H1 (cell line): ENCODE results near the gene MTFR2. TPM values are rescaled to one million over a fixed set of nuclear protein-coding genes. Genes with fewer than 3 reads are reported as not detected.

Experiments
- CTCF ChIA-PET: fragments of 300-600 bp; sonication (Branson Sonifier 250); formaldehyde crosslinking; loops from one replicate; lab custom pipeline; 2021; ENCODE audit not compliant: partially characterized antibody; lab: Charles Lee
- POLR2A ChIA-PET: fragments of 300-600 bp; sonication (Branson Sonifier 250); formaldehyde crosslinking; loops from one replicate; lab custom pipeline; 2021; ENCODE audit warnings: inconsistent platforms; ENCODE audit not compliant: partially characterized antibody; lab: Charles Lee
- DNase-seq, 2 experiments: peaks; one replicate each; pipeline versions ENCODE4 v3.0.0 to v3.0.0-alpha.2; 2010 to 2022; ENCODE audit warnings: low spot score in 2 of 2, low read depth in 1 of 2, mixed read lengths in 1 of 2
- FAIRE-seq: peaks from 2 replicates; lab custom pipeline; 2011; peaks lifted over from hg19 to GRCh38; lab: Jason Lieb, UNC
- H2AFZ ChIP-seq: 2 replicates; pipeline ENCODE4 v1.8.1; 2012; ENCODE audit warnings: low read length, inconsistent platforms
- H2AK5ac ChIP-seq: 2 replicates; pipeline ENCODE4 v1.6.1; 2013; ENCODE audit warnings: low read depth, low read length
- H2BK120ac ChIP-seq: replicated peaks from 2 replicates; pipeline ENCODE3; 2013; ENCODE audit warnings: low read depth, low read length, inconsistent platforms
- H2BK12ac ChIP-seq: 2 replicates; pipeline ENCODE4 v1.6.1; 2013; ENCODE audit warnings: low read depth, low read length
- H2BK15ac ChIP-seq: 2 replicates; pipeline ENCODE4 v1.6.1; 2013; ENCODE audit warnings: low read length
- H2BK20ac ChIP-seq: 2 replicates; pipeline ENCODE4 v1.6.1; 2013; ENCODE audit warnings: low read length
- H2BK5ac ChIP-seq: 2 replicates; pipeline ENCODE4 v1.6.1; 2013; ENCODE audit warnings: low read depth, low read length
- H3K14ac ChIP-seq: 2 replicates; pipeline ENCODE4 v1.6.1; 2013; ENCODE audit warnings: inconsistent platforms; ENCODE audit not compliant: insufficient read length
- H3K18ac ChIP-seq: 2 replicates; pipeline ENCODE4 v1.6.1; 2013; ENCODE audit warnings: low read length; ENCODE audit errors: extremely low read depth
- H3K23ac ChIP-seq: 2 replicates; pipeline ENCODE4 v1.6.1; 2013; ENCODE audit warnings: inconsistent platforms; ENCODE audit not compliant: insufficient read length
- H3K23me2 ChIP-seq: 2 replicates; pipeline ENCODE4 v1.6.1; 2013; ENCODE audit warnings: low read depth, low read length
- H3K27ac ChIP-seq: 2 replicates; pipeline ENCODE4 v1.6.1; 2011; ENCODE audit warnings: low read depth, low read length, inconsistent platforms
- H3K27me3 ChIP-seq, 4 experiments: replicated peaks in 1 of 4; 1 replicate in 1 of 4; 2 replicates in 3 of 4; pipeline versions ENCODE4 v1.6.1 to v1.8.1; 2011 to 2013; ENCODE audit warnings: low read length in 3 of 4, mild to moderate bottlenecking in 3 of 4, inconsistent platforms in 2 of 4, mixed read lengths in 2 of 4, moderate library complexity in 1 of 4; ENCODE audit not compliant: control insufficient read depth in 3 of 4, insufficient read depth in 3 of 4; ENCODE audit errors: extremely low read depth in 1 of 4
- H3K36me3 ChIP-seq, 4 experiments: 2 replicates each; pipeline versions ENCODE4 v1.6.1 to v1.8.1; 2011 to 2013; ENCODE audit warnings: mild to moderate bottlenecking in 4 of 4, low read length in 3 of 4, moderate library complexity in 2 of 4, control low read depth in 1 of 4, inconsistent platforms in 1 of 4; ENCODE audit not compliant: insufficient read depth in 4 of 4, control insufficient read depth in 2 of 4
- H3K4ac ChIP-seq: replicated peaks from 2 replicates; pipeline ENCODE3; 2013; ENCODE audit warnings: low read length, low read depth, mixed read lengths, inconsistent platforms; ENCODE audit not compliant: insufficient read length
- H3K4me1 ChIP-seq, 4 experiments: replicated peaks in 1 of 4; 1 replicate in 1 of 4; 2 replicates in 3 of 4; pipeline versions ENCODE4 v1.6.1 to v1.8.1; 2011 to 2013; ENCODE audit warnings: low read length in 3 of 4, inconsistent platforms in 2 of 4, mixed read lengths in 1 of 4; ENCODE audit not compliant: insufficient read depth in 4 of 4, control insufficient read depth in 3 of 4
- H3K4me2 ChIP-seq, 2 experiments: 2 replicates each; pipeline versions ENCODE4 v1.6.1 to v1.8.1; 2011 to 2013; ENCODE audit warnings: low read depth in 2 of 2, low read length in 2 of 2, control low read depth in 1 of 2, inconsistent platforms in 1 of 2, mild to moderate bottlenecking in 1 of 2; ENCODE audit not compliant: insufficient read depth in 1 of 2
- H3K4me3 ChIP-seq, 4 experiments: fragments of 200-600, 300-600 bp in 1 of 4; sonication (generic), shearing (Covaris generic), sonication (Bioruptor Twin) in 1 of 4; 2 replicates each; pipeline versions ENCODE4 v1.5.1 to v1.8.1; 2011 to 2016; ENCODE audit warnings: low read length in 4 of 4, low read depth in 3 of 4, control low read depth in 2 of 4, inconsistent platforms in 2 of 4, mild to moderate bottlenecking in 2 of 4, mixed read lengths in 1 of 4, moderate library complexity in 1 of 4; ENCODE audit not compliant: insufficient read depth in 2 of 4; ENCODE audit errors: extremely low read depth in 1 of 4
- H3K56ac ChIP-seq: replicated peaks from 2 replicates; pipeline ENCODE3; 2013; ENCODE audit warnings: low read depth, mild to moderate bottlenecking, mixed read lengths, low read length, inconsistent platforms; ENCODE audit not compliant: insufficient read length
- H3K79me1 ChIP-seq: 2 replicates; pipeline ENCODE4 v1.6.1; 2013; ENCODE audit warnings: low read depth, low read length, control low read depth
- H3K79me2 ChIP-seq, 2 experiments: 2 replicates each; pipeline versions ENCODE4 v1.6.1 to v1.8.1; 2012 to 2013; ENCODE audit warnings: low read length in 2 of 2, mild to moderate bottlenecking in 2 of 2, inconsistent platforms in 1 of 2; ENCODE audit not compliant: insufficient read depth in 2 of 2, control insufficient read depth in 1 of 2
- H3K9ac ChIP-seq, 4 experiments: replicated peaks in 1 of 4; 1 replicate in 1 of 4; 2 replicates in 3 of 4; pipeline versions ENCODE4 v1.6.1 to v1.8.1; 2011 to 2013; ENCODE audit warnings: low read depth in 3 of 4, low read length in 3 of 4, control low read depth in 2 of 4, mild to moderate bottlenecking in 2 of 4, moderate library complexity in 2 of 4, inconsistent platforms in 1 of 4; ENCODE audit errors: extremely low read depth in 1 of 4
- H3K9me3 ChIP-seq, 2 experiments: 2 replicates each; pipeline versions ENCODE4 v1.6.1 to v1.8.1; 2012 to 2013; ENCODE audit warnings: mild to moderate bottlenecking in 2 of 2, moderate library complexity in 2 of 2, control low read depth in 1 of 2, inconsistent platforms in 1 of 2, low read depth in 1 of 2, low read length in 1 of 2, mixed read lengths in 1 of 2; ENCODE audit not compliant: insufficient read depth in 2 of 2
- H4K20me1 ChIP-seq, 2 experiments: replicated peaks in 1 of 2; 2 replicates each; pipeline versions ENCODE3 to v1.8.1; 2011 to 2013; ENCODE audit warnings: inconsistent platforms in 2 of 2, low read length in 2 of 2, mild to moderate bottlenecking in 1 of 2; ENCODE audit not compliant: insufficient read depth in 2 of 2, control insufficient read depth in 1 of 2
- H4K5ac ChIP-seq: 2 replicates; pipeline ENCODE4 v1.6.1; 2013; ENCODE audit warnings: low read length, low read depth, mixed read lengths, inconsistent platforms; ENCODE audit not compliant: insufficient read length
- H4K8ac ChIP-seq: 2 replicates; pipeline ENCODE4 v1.8.0; 2013; ENCODE audit warnings: mild to moderate bottlenecking, moderate library complexity, low read length, inconsistent platforms; ENCODE audit not compliant: insufficient read depth; ENCODE audit errors: extremely low read depth
- H4K91ac ChIP-seq: replicated peaks from 2 replicates; pipeline ENCODE3; 2013; ENCODE audit warnings: low read length, mixed read lengths, inconsistent platforms; ENCODE audit not compliant: insufficient read length
- ASH2L ChIP-seq: fragments of 200-600, 300-600 bp; sonication (generic); IDR thresholded peaks from one replicate; pipeline ENCODE4 v1.7.1; 2017; ENCODE audit warnings: low read length
- EGR1 ChIP-seq: IDR thresholded peaks from 2 replicates; pipeline ENCODE4 v1.6.1; 2011; ENCODE audit warnings: low read depth, low read length, borderline replicate concordance
- POLR2A ChIP-seq, 2 experiments: IDR thresholded peaks; 1 replicate in 1 of 2; 2 replicates in 1 of 2; pipeline ENCODE4 v1.6.1; 2011; ENCODE audit warnings: low read depth in 2 of 2, low read length in 2 of 2, mild to moderate bottlenecking in 2 of 2; ENCODE audit errors: control extremely low read depth in 1 of 2
- RNF2 ChIP-seq: fragments of 200-900, 300-1000 bp; sonication (generic); IDR thresholded peaks from 2 replicates; pipeline ENCODE4 v1.7.1; 2016; ENCODE audit warnings: borderline replicate concordance, low read depth, mild to moderate bottlenecking, antibody characterized with exemption, low read length; ENCODE audit not compliant: poor library complexity, severe bottlenecking; ENCODE audit errors: missing control alignments
- SIRT6 ChIP-seq: IDR thresholded peaks from one replicate; pipeline ENCODE4 v1.7.1; 2012; ENCODE audit warnings: low read length, inconsistent platforms
- TCF12 ChIP-seq: IDR thresholded peaks from 2 replicates; pipeline ENCODE4 v1.6.1; 2011; ENCODE audit warnings: low read depth, mild to moderate bottlenecking, low read length
- polyA plus RNA-seq, 7 experiments: library from polyadenylated mRNA; depleted of rRNA in 3 of 7; stranded (reverse) in 5 of 7; unstranded in 2 of 7; fragments of >200 nt in 5 of 7; fragments of 200-250 nt in 2 of 7; gene quantifications; 1 replicate in 5 of 7; 2 replicates in 1 of 7; 4 replicates in 1 of 7; pipeline versions ENCODE4 v1.2.1 to v1.2.3, GENCODE V29; 2011 to 2013; ENCODE audit warnings: missing spikeins in 2 of 7, mixed read lengths in 2 of 7
- total RNA-seq: library from RNA; stranded (reverse); fragmentation: NEBNext Ultra II Directional; extraction: Animal tissue kit (Norgen Biotek cat#: 25700); gene quantifications from 2 replicates; pipeline ENCODE4 v1.2.1, GENCODE V29; 2021

Gene MTFR2
- total and polyA plus RNA-seq, 2 of the 8 experiments (the other 6 are each of a cell fraction or from before 2014, with no cell fraction given): 8.5 to 10.7 TPM

- no peak overlapping the region for H2BK5ac ChIP-seq
- H2BK20ac ChIP-seq: no peak overlapping the region
- H3K4me3 ChIP-seq: no peak overlapping the region
- peaks cover 5 to 24% (median 15%) of the 10 kb centered on the region in 4 experiments; a peak in 6 of 8 replicates for H3K36me3 ChIP-seq
- no peak overlapping the region for H3K4ac ChIP-seq
- no peak overlapping the region for H3K9ac ChIP-seq
- H4K8ac ChIP-seq: no peak overlapping the region
- H3K14ac ChIP-seq: no peak overlapping the region
- ChIA-PET CTCF (interaction anchor here (0.9 to 1.2 kb wide), 2 partner anchors 18 to 296 kb away, joined by 3 read pairs; partner anchors contain the start of gene MAP7), POLR2A (interaction anchor here (0.7 to 11.1 kb wide), 5 partner anchors 9 to 58 kb away, joined by 3 to 115 read pairs (median 4); partner anchors contain the start of gene BCLAF1)
- H2BK120ac ChIP-seq: no peak overlapping the region
- no peak overlapping the region for H2AK5ac ChIP-seq
- peaks cover 0 to 3% (median 0%) of the 10 kb centered on the region in 4 experiments; a peak in 1 of 7 replicates for H3K4me1 ChIP-seq
- no peaks in the 10 kb centered on the region for H4K20me1 ChIP-seq
- H3K18ac ChIP-seq: no peak overlapping the region
- peaks cover 2% of the 10 kb centered on the region; the same call in 1 of the 2 replicates for H3K23me2 ChIP-seq
- H3K27ac ChIP-seq: no peak overlapping the region
- H3K27me3 ChIP-seq: no peaks in the 10 kb centered on the region
- H2BK12ac ChIP-seq: no peak overlapping the region
- H2AFZ ChIP-seq: no peak overlapping the region
- no peaks in the 10 kb centered on the region for H3K79me2 ChIP-seq
- FAIRE-seq: no peak
- no peak overlapping the region for H4K5ac ChIP-seq
- DNase-seq: no peak
- H3K4me2 ChIP-seq: no peak overlapping the region
- H2BK15ac ChIP-seq: no peak overlapping the region
- no peak overlapping the region for H3K23ac ChIP-seq
- TF ChIP-seq POLR2A (IDR thresholded peaks at IDR 0.05; ENCODE audit: control extremely low read depth in 1 of 2, low read depth in 2 of 2, low read length in 2 of 2) (peak in 1 of 2 experiments; percentile 20; a peak in 1 of 3 replicates), ASH2L (no peak), TCF12 (no peak), EGR1 (no peak), RNF2 (no peak), SIRT6 (no peak)
- H4K91ac ChIP-seq: no peak overlapping the region
- H3K79me1 ChIP-seq: no peaks in the 10 kb centered on the region
- no peak overlapping the region for H3K56ac ChIP-seq
- no peaks in the 10 kb centered on the region for H3K9me3 ChIP-seq
Observed at GRCh38 chr6:136254851-136255466, 4.8 kb upstream of the MTFR2 start.
